CD4-positive, CD25-positive, alpha-beta regulatory T cell (primary cell): ENCODE data around the gene EPHB6. TPM values are rescaled to one million over a fixed set of nuclear protein-coding genes. Genes with fewer than 3 reads are reported as not detected.

ENCODE experiments used
- ATAC-seq, 2 donors: fragments of 150-1000 bp; cut with Tn5 transposase; one replicate each; pipeline ENCODE4 v1.10.0; 2021; ENCODE audit warnings: low read depth in 2 of 2, moderate number of reproducible peaks in 2 of 2, moderate library complexity in 1 of 2
- DNase-seq, 3 donors: peaks; one replicate each; pipeline versions ENCODE4 v3.0.0 to v3.0.0-alpha.2; 2012 to 2022; ENCODE audit warnings: mixed read lengths in 1 of 3
- H3K27ac ChIP-seq: one replicate; pipeline ENCODE4 v1.7.0; 2013; ENCODE audit warnings: mild to moderate bottlenecking, low read length; ENCODE audit not compliant: insufficient read depth, poor library complexity, severe bottlenecking
- H3K27me3 ChIP-seq: one replicate; pipeline ENCODE4 v1.7.0; 2013; ENCODE audit warnings: low read length; ENCODE audit not compliant: control insufficient read depth, insufficient read depth
- H3K36me3 ChIP-seq: one replicate; pipeline ENCODE4 v1.7.0; 2013; ENCODE audit warnings: mild to moderate bottlenecking, low read length, moderate library complexity; ENCODE audit not compliant: control insufficient read depth, insufficient read depth
- H3K4me1 ChIP-seq: 2 replicates; pipeline ENCODE4 v1.7.0; 2013; ENCODE audit warnings: mild to moderate bottlenecking, low read length; ENCODE audit not compliant: insufficient read depth, control insufficient read depth, poor library complexity, severe bottlenecking
- H3K4me3 ChIP-seq: one replicate; pipeline ENCODE4 v1.7.0; 2013; ENCODE audit warnings: low read depth, mild to moderate bottlenecking, low read length, moderate library complexity
- H3K9me3 ChIP-seq, 2 experiments: 1 replicate in 1 of 2; 2 replicates in 1 of 2; pipeline ENCODE4 v1.7.0; 2013; ENCODE audit warnings: low read length in 2 of 2, mild to moderate bottlenecking in 1 of 2, moderate library complexity in 1 of 2; ENCODE audit not compliant: control insufficient read depth in 2 of 2
- H3K27ac Mint-ChIP-seq, 3 donors: one replicate each; pipeline ENCODE4 v1.8.0; 2020 to 2022; ENCODE audit warnings: mild to moderate bottlenecking in 3 of 3, mixed read lengths in 3 of 3, moderate library complexity in 2 of 3
- H3K27me3 Mint-ChIP-seq: one replicate; pipeline ENCODE4 v1.8.0; 2022; ENCODE audit warnings: mild to moderate bottlenecking, mixed read lengths
- H3K36me3 Mint-ChIP-seq: one replicate; pipeline ENCODE4 v1.8.0; 2020; ENCODE audit warnings: mixed read lengths
- H3K4me1 Mint-ChIP-seq, 4 donors: one replicate each; pipeline ENCODE4 v1.8.0; 2020 to 2022; ENCODE audit warnings: mixed read lengths in 4 of 4, mild to moderate bottlenecking in 1 of 4
- H3K4me3 Mint-ChIP-seq, 4 donors: one replicate each; pipeline ENCODE4 v1.8.0; 2020 to 2022; ENCODE audit warnings: mild to moderate bottlenecking in 4 of 4, mixed read lengths in 4 of 4, moderate library complexity in 3 of 4
- H3K9me3 Mint-ChIP-seq, 7 donors: one replicate each; pipeline ENCODE4 v1.8.0; 2020 to 2022; ENCODE audit warnings: mixed read lengths in 7 of 7, mild to moderate bottlenecking in 3 of 7, moderate library complexity in 2 of 7
- polyA plus RNA-seq, 4 donors: library from polyadenylated mRNA; unstranded; fragments of 300-500 nt; fragmentation: Illumina TruSeq; gene quantifications; one replicate each; pipeline ENCODE4 v1.2.3, GENCODE V29; 2021
- total RNA-seq: library from RNA; stranded (reverse); gene quantifications from one replicate; pipeline ENCODE4 v1.2.3, GENCODE V29; 2022

EPHB6 gene
- total RNA-seq (58.0 TPM), polyA plus RNA-seq (10 to 100 TPM; 22.4 to 30.4 (median 28.6) TPM)

- Histone ChIP-seq H3K4me1 (peaks cover 15% of the 10 kb centered on the region), H3K9me3 (no peaks in the 10 kb centered on the region), H3K36me3 (no peaks in the 10 kb centered on the region), H3K4me3 (peak within 1 kb of the TSS; percentile 76), H3K27me3 (no peaks in the 10 kb centered on the region), H3K27ac (peak within 1 kb of the TSS; percentile 63)
- Mint-ChIP-seq H3K9me3 (no peaks in the 10 kb centered on the region), H3K4me1 (peaks cover 4 to 35% (median 12%) of the 10 kb centered on the region in 4 donors), H3K36me3 (no peaks in the 10 kb centered on the region), H3K4me3 (peak within 1 kb of the TSS; percentile 96 to 98 (median 97)), H3K27ac (peak within 1 kb of the TSS; percentile 86 to 91 (median 87)), H3K27me3 (peaks cover 10% of the 10 kb centered on the region)
- ATAC-seq (peak; percentile 59 to 64), DNase-seq (peak; percentile 57 to 60 (median 59))
These were observed at the start of gene EPHB6 for GRCh38 chr7:142854372-142855113. Gene EPHB6 (plus strand): TSS chr7:142855076. CDS start chr7:142863228, 8,152 bp downstream.

GRCh38 chr7:142805350-142806021 lies 49.4 kb upstream of the EPHB6 start:
- Histone ChIP-seq H3K9me3 (no peaks in the 10 kb centered on the region), H3K4me3 (peak overlapping the region; percentile 81), H3K4me1 (peaks cover 100% of the 10 kb centered on the region), H3K27me3 (no peaks in the 10 kb centered on the region), H3K27ac (peak overlapping the region; percentile 100), H3K36me3 (peaks cover 35% of the 10 kb centered on the region)
- Mint-ChIP-seq H3K4me3 (peak overlapping the region; percentile 85 to 100 (median 99)), H3K27me3 (peaks cover 6% of the 10 kb centered on the region), H3K36me3 (peaks cover 43% of the 10 kb centered on the region), H3K4me1 (peaks cover 30 to 99% (median 84%) of the 10 kb centered on the region in 4 donors), H3K9me3 (peaks cover 0 to 1% (median 0%) of the 10 kb centered on the region in 7 donors), H3K27ac (peak overlapping the region; percentile 100)
- no peak for ATAC-seq
- DNase-seq, result peak in 1 of 3 donors; percentile 56

DNA sequence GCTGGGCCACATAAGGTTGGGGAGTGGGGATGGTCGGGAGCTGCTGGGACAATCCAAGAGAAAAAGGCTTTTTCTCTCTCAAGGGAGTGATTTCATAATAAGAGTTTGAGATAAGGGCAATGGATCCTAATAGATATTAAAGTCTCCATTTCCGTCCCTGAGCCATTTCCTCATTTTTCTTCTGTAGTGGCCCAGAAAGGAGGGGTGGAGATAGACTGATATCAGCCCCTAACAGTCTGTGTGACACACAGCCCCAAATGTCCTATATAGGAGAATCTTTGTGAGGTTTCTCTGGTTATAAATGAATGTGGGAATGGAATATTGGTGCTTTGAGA lies 48.9 kb upstream of the EPHB6 start:
- Histone ChIP-seq H3K36me3 (peaks cover 31% of the 10 kb centered on the region), H3K4me1 (peaks cover 100% of the 10 kb centered on the region), H3K4me3 (peak overlapping the region; percentile 81), H3K27ac (peak overlapping the region; percentile 100), H3K27me3 (no peaks in the 10 kb centered on the region), H3K9me3 (no peaks in the 10 kb centered on the region)
- Mint-ChIP-seq H3K4me1 (peaks cover 32 to 99% (median 85%) of the 10 kb centered on the region in 4 donors), H3K27ac (peak overlapping the region; percentile 100), H3K36me3 (peaks cover 38% of the 10 kb centered on the region), H3K4me3 (peak overlapping the region; percentile 85 to 100 (median 99)), H3K27me3 (peaks cover 6% of the 10 kb centered on the region), H3K9me3 (no peaks in the 10 kb centered on the region)
- DNase-seq (peak in 1 of 3 donors; percentile 48), ATAC-seq (no peak)

- Mint-ChIP-seq H3K4me3 (peak overlapping the region; percentile 91 to 100 (median 99)), H3K27ac (peak overlapping the region; percentile 100), H3K36me3 (peaks cover 31% of the 10 kb centered on the region), H3K27me3 (peaks cover 6% of the 10 kb centered on the region), H3K9me3 (no peaks in the 10 kb centered on the region), H3K4me1 (peaks cover 37 to 99% (median 87%) of the 10 kb centered on the region in 4 donors)
- peaks cover 100% of the 10 kb centered on the region for H3K4me1 ChIP-seq
- peak in 1 of 3 donors; percentile 42 for DNase-seq
- H3K27ac ChIP-seq, result peak overlapping the region; percentile 100
- peak overlapping the region; percentile 81 for H3K4me3 ChIP-seq
- no peaks in the 10 kb centered on the region for H3K27me3 ChIP-seq
- H3K9me3 ChIP-seq, result no peaks in the 10 kb centered on the region
- H3K36me3 ChIP-seq, result peaks cover 24% of the 10 kb centered on the region
- no peak for ATAC-seq
These were observed 47.9 kb upstream of the EPHB6 start for GRCh38 chr7:142806957-142807356.

DNA sequence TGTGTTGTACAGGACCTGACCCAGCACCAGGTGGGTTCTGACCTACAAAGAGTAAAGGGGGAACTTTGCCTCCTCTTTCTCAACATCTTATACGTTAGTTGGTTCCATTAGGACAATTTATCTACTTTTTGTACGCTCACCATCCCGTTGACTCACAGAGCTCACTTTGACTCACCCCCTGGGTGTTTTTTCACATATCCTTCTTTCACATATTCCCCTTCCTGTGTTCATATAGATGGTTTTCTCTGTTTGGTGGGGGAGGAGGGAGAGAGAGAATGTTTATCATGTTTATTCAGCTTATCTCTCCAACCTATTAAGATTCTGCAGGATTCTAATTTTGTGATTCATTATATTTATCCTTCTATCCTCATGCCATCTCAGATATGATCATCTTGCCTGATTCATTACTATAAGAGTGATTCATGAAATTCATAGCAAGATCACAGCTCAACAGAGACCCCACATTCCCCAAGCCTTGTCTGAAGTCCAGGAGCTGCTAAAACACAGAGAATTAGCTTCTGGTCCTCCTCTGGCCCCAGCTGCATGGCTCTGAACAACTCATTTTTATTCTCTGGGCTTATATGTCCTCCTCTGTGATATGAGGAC lies 46.9 kb upstream of the EPHB6 start:
- ATAC-seq (peak in 1 of 2 donors; percentile 2), DNase-seq (peak; percentile 46 to 89 (median 66))
- Mint-ChIP-seq H3K9me3 (no peaks in the 10 kb centered on the region), H3K4me3 (peak overlapping the region; percentile 91 to 100 (median 99)), H3K27ac (peak overlapping the region; percentile 100), H3K36me3 (peaks cover 21% of the 10 kb centered on the region), H3K4me1 (peaks cover 37 to 99% (median 89%) of the 10 kb centered on the region in 4 donors), H3K27me3 (peaks cover 6% of the 10 kb centered on the region)
- peaks cover 14% of the 10 kb centered on the region for H3K36me3 ChIP-seq
- no peaks in the 10 kb centered on the region for H3K27me3 ChIP-seq
- H3K9me3 ChIP-seq, result no peaks in the 10 kb centered on the region
- H3K27ac ChIP-seq, result peak overlapping the region; percentile 100
- H3K4me1 ChIP-seq, result peaks cover 100% of the 10 kb centered on the region
- H3K4me3 ChIP-seq, result peak overlapping the region; percentile 81

DNA sequence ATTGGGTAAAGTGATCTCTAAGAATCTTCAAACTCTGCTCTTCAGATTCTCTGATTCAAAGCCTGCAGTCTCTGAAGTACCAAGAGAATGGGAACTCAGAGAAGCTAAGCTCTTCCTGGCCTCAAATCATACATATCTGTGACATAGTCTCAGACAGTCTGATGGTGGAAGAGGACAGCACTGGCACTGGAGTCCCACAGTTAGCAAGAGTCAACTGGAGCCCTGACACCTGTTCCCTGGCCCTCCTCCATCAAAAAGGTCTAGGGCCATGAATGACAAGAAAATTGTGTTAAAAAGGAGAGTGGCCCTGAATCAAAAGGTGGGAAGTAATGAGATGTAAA lies 46.4 kb upstream of the EPHB6 start:
- H3K36me3 ChIP-seq, result peaks cover 9% of the 10 kb centered on the region
- DNase-seq (no peak), ATAC-seq (peak; percentile 33 to 48)
- H3K9me3 ChIP-seq, result no peaks in the 10 kb centered on the region
- Mint-ChIP-seq H3K36me3 (peaks cover 16% of the 10 kb centered on the region), H3K4me1 (peaks cover 32 to 99% (median 88%) of the 10 kb centered on the region in 4 donors), H3K4me3 (peak overlapping the region; percentile 91 to 100 (median 99)), H3K27ac (peak overlapping the region; percentile 100), H3K27me3 (peaks cover 6% of the 10 kb centered on the region), H3K9me3 (no peaks in the 10 kb centered on the region)
- H3K27ac ChIP-seq, result peak overlapping the region; percentile 100
- no peaks in the 10 kb centered on the region for H3K27me3 ChIP-seq
- H3K4me3 ChIP-seq, result peak overlapping the region; percentile 81
- peaks cover 100% of the 10 kb centered on the region for H3K4me1 ChIP-seq

DNA sequence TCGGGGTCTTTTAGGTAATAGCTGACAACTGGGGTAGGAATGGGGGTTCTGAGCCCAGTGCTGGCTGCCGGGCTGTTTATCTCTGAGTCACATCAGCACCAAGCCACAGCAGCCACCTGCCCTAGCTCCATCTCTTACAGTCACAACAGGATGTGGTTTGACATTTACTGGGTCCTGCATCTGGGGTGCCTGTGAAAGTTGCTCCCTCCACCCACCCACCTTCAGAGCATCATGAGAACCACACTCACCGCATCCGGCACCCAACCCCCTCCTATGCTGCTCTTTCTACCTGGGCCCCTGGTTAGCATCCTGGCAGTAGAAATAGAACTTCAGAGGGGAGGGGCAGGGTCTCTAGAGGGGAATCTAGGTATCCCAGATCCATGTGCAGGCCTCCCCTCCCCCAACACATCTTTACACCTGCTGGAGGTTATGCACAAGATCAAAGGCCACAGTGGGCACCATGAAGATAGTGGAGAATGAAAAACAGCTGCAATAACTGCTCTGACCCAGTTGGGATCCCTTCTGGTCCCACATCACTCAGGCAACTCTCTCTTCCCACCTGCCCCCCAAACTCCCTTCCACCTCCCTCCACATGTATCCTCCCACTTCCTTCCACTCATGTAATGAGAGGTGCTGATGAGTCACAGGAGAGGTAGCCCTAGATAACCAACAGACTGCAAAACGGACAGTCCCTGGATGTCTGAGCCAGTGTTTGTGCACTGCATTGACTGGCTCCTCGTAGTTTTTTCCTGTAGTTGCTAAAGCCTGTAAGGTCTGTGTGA lies 45.9 kb upstream of the EPHB6 start:
- no peaks in the 10 kb centered on the region for H3K9me3 ChIP-seq
- H3K4me1 ChIP-seq, result peaks cover 97% of the 10 kb centered on the region
- H3K9me3 Mint-ChIP-seq, result no peaks in the 10 kb centered on the region
- H3K4me1 Mint-ChIP-seq, result peaks cover 32 to 97% (median 84%) of the 10 kb centered on the region in 4 donors
- peaks cover 6% of the 10 kb centered on the region for H3K27me3 Mint-ChIP-seq
- peak; percentile 94 to 100 (median 99) for DNase-seq
- H3K27ac ChIP-seq, result peak overlapping the region; percentile 100
- ATAC-seq, result peak; percentile 78 to 80
- peak overlapping the region; percentile 100 for H3K27ac Mint-ChIP-seq
- H3K36me3 ChIP-seq, result peaks cover 5% of the 10 kb centered on the region
- no peaks in the 10 kb centered on the region for H3K27me3 ChIP-seq
- peak overlapping the region; percentile 87 for H3K4me3 ChIP-seq
- peak overlapping the region; percentile 91 to 100 (median 99) for H3K4me3 Mint-ChIP-seq
- H3K36me3 Mint-ChIP-seq, result peaks cover 11% of the 10 kb centered on the region
